Retinal pigment epithelial cell (primary cell): Measurements from ENCODE around the gene DMPK.

Experiments
- DNase-seq: peaks from one replicate; pipeline ENCODE4 v3.0.0-alpha.2; 2010; ENCODE audit warnings: low read depth
- H3K4me3 ChIP-seq: 2 replicates; pipeline ENCODE4 v1.5.1; 2011; ENCODE audit warnings: mild to moderate bottlenecking, low read length, control low read depth, moderate library complexity
- TF ChIP-seq, protein P1 (sequence below): conservative IDR thresholded peaks from 2 replicates; pipeline ENCODE4 v1.5.1; 2011; ENCODE audit warnings: low read depth, low read length, control low read depth, inconsistent platforms

Gene DMPK

DNA sequence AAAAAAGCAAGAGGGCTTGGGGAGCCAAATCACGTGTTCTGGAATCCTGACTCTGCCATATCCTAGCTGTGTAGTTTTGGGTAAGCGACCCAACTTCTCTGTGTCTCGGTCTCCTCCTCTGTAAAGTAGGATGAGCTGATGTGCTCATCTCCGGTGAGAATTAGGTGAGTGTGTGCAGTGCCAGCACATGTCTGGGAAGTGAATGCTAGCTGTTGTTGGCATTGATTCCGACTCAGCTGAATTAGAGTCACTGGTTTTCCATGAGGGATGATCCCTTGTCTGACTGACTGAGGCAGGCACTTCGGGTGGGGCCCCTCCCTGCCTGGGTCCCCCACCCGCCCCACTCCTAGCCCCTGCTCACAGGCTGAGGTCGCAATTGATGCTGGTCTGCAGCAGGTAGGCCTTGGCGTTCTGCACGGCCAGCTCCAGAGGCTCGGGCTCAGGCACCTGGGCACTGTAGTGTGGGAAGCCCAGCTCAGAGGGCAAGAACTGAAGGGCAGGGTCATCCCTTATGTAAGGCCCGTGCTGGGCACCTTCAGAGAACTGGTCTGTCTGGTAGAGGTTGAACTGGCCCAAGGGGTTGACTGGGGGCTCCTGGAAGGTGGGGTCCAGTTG is 32.0 kb upstream of the DMPK start:
- DNase-seq, result no peak
- H3K4me3 ChIP-seq, result no peak overlapping the region
- TF ChIP-seq, protein P1, sequence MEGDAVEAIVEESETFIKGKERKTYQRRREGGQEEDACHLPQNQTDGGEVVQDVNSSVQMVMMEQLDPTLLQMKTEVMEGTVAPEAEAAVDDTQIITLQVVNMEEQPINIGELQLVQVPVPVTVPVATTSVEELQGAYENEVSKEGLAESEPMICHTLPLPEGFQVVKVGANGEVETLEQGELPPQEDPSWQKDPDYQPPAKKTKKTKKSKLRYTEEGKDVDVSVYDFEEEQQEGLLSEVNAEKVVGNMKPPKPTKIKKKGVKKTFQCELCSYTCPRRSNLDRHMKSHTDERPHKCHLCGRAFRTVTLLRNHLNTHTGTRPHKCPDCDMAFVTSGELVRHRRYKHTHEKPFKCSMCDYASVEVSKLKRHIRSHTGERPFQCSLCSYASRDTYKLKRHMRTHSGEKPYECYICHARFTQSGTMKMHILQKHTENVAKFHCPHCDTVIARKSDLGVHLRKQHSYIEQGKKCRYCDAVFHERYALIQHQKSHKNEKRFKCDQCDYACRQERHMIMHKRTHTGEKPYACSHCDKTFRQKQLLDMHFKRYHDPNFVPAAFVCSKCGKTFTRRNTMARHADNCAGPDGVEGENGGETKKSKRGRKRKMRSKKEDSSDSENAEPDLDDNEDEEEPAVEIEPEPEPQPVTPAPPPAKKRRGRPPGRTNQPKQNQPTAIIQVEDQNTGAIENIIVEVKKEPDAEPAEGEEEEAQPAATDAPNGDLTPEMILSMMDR, result no peak

DNA sequence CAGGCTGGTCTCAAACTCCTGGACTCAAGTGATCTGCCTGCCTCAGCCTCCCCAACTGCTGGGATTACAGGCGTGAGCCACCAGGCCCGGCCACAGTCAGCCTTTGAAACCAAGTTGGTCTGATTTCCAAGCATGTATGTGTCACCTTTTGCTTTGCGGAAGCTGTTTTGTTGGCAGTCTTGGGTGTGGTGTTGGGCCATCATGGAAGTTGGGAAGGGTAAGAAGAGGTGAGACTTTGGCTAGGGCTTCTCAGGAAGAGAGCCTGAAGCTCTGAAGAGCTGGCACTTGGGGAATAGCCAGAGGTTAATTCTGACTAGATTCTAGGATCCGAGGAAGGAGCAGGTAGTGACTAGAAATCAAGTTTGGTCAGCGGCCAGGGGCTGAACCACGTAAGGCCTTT is 30.0 kb upstream of the DMPK start:
- no peak for DNase-seq
- H3K4me3 ChIP-seq, result no peak overlapping the region
- TF ChIP-seq, protein P1, result no peak

DNA sequence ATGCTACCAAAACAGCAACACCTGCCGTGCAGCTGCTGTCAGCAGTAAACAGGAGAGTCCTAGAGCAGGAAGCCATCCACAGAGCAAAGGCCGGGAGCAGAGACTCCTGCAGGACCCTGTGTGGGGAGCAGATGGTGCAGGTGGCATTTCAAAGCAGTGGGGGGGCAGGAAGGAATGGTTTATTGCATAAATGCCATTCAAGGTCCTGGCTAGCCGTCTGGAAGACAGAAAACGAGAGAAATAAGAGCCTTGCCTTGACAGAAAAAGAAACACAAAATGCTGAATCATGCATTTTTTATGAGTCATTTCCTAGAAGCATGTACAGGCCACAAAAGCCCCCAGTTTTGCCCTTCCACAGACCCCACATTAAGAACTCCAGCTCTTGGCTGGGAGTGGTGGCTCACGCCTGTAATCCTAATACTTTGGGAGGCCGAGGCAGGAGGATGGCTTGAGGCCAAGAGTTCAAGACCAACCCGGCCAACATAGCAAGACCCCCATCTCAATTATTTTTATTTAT is 27.4 kb upstream of the DMPK start:
- TF ChIP-seq, protein P1, result no peak
- H3K4me3 ChIP-seq, result no peak overlapping the region
- DNase-seq, result peak; percentile 33

DNA sequence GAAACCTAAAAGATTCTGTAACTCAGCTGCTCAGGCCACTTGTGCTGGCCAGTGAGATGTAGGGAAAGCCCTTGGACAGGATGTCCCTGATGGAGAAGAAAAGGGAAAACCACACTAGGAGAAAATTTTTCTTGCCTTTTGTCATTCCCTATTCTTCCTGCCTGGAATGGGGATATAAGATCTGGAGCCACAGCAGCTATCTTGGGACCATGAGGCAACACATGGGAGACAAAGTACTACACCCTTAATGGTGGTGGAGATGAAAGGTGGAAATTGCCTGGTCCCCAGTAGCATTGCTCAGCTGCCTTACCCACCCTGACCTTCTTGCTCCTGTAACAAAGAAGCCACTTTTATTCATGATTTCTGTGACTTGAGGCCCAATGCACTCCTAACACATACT is 23.4 kb upstream of the DMPK start:
- H3K4me3 ChIP-seq, result no peak overlapping the region
- no peak for DNase-seq
- TF ChIP-seq, protein P1, result no peak

DNA sequence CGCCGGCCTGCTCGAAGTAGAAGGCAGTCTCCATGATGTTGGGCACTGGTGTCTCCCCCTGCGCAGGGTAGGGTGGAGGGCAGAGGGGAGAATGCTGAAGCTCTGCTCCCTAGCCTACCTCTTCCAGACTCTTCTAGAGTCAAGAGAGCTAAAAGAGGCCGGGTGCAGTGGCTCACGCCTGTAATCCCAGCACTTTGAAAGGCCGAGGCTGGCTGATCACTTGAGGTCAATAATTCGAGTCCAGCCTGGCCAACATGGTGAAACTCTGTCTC is 22.6 kb upstream of the DMPK start:
- H3K4me3 ChIP-seq, result no peak overlapping the region
- TF ChIP-seq, protein P1, result no peak
- no peak for DNase-seq

DNA sequence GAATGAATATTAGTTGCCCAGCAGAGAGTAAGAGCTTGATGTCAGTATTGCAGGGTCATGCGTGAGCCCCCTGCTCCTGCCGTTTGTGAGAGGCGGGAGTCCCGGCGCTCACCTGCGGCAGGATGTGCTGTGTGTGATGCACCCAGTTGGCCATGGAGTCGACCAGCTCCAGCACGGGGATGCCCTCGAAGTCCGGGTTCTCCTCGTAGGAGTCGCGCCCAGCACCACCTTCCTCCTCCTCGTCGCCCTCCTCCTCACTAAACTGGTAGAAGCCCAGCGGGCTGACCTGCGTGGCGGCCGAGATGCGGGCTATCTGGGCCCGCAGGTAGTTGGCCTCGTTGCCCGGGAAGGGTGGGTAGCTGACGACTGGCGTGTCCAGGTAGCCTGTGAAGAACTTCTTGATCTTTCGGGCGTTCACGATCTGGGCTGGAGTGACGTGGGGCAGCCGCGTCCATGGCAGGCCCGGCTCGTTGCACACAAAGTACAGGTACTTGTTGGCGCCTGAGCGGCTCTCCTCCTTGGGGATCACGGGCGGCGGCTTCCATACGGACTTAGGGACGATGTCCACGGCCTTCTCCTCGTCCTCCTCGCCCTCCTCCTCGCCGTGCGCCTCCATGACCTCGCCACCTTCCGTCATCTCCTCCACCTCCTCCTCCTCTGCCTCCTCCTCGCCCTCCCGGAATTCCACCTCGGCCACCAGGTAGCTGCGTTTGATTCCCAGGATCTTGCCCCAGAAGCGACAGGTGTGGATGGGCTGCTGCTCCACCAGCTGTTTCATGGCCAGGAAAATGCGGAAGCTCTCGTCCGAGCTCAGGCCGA is 22.1 kb upstream of the DMPK start:
- TF ChIP-seq, protein P1, result no peak
- no peak for DNase-seq
- no peak overlapping the region for H3K4me3 ChIP-seq

DNA sequence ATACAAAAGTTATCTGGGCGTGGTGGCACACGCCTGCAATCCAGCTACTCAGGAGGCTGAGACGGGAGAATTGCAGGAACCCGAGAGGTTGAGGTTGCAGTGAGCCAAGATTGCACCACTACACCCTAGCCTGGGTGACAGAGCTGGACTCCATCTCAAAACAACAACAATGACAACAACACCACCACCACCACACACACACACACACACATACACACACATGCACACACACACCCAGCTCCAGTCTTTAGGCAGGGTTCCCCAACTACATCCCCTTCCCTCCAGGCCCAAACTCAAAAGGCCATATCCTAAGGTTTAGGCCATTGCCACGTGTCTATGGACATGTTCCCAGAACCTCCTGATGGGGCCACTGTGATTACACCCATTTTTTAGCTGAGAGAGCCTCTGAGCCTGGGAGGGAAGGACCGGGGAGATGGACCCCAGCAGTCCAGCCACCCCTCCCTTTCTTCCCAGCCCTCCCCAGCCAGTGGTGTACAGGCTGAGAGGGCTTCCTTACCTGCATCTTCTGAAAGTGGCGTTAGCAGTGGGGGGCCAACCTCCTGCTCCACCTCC is 19.4 kb upstream of the DMPK start:
- TF ChIP-seq, protein P1, result no peak
- no peak for DNase-seq
- H3K4me3 ChIP-seq, result no peak overlapping the region
